Karpas-422 (cell line): ENCODE results near the gene PGF. TPM values are rescaled to one million over a fixed set of nuclear protein-coding genes. Genes with fewer than 3 reads are reported as not detected.

Source experiments
- DNase-seq: peaks from one replicate; pipeline ENCODE4 v3.0.0-alpha.2; 2015
- H2AFZ ChIP-seq: fragments of 200-600 bp; sonication (generic); 2 replicates; pipeline ENCODE4 v1.6.1; 2014; ENCODE audit warnings: antibody characterized with exemption, low read length, mixed read lengths
- H3K27ac ChIP-seq: fragments of 200-600 bp; sonication (generic); 2 replicates; pipeline ENCODE4 v1.5.1; 2014; ENCODE audit warnings: mild to moderate bottlenecking, low read length, moderate library complexity
- H3K27me3 ChIP-seq: fragments of 200-600 bp; sonication (generic); 2 replicates; pipeline ENCODE4 v1.6.1; 2014; ENCODE audit warnings: low read length, mixed read lengths
- H3K36me3 ChIP-seq: fragments of 200-600 bp; sonication (generic); 2 replicates; pipeline ENCODE4 v1.6.1; 2014; ENCODE audit warnings: low read length, mixed read lengths; ENCODE audit not compliant: insufficient read depth
- H3K4me1 ChIP-seq: fragments of 200-600 bp; sonication (generic); 2 replicates; pipeline ENCODE4 v1.6.1; 2014; ENCODE audit warnings: mild to moderate bottlenecking, low read length, mixed read lengths
- H3K4me2 ChIP-seq: fragments of 200-600 bp; sonication (generic); 2 replicates; pipeline ENCODE4 v1.6.1; 2014; ENCODE audit warnings: low read length, low read depth, mild to moderate bottlenecking; ENCODE audit not compliant: poor library complexity, severe bottlenecking
- H3K4me3 ChIP-seq: fragments of 200-600 bp; sonication (generic); 2 replicates; pipeline ENCODE4 v1.5.1; 2014; ENCODE audit warnings: mild to moderate bottlenecking, antibody characterized with exemption, low read length, mixed read lengths
- H3K79me2 ChIP-seq: fragments of 200-600 bp; sonication (generic); 2 replicates; pipeline ENCODE4 v1.6.1; 2014; ENCODE audit warnings: mild to moderate bottlenecking, low read length, mixed read lengths
- H3K9ac ChIP-seq: fragments of 200-600 bp; sonication (generic); 2 replicates; pipeline ENCODE4 v1.6.0; 2014; ENCODE audit warnings: low read length
- H3K9me2 ChIP-seq: fragments of 200-600 bp; sonication (generic), shearing (Covaris generic); replicated peaks from 2 replicates; pipeline ENCODE4 v1.6.0; 2014; ENCODE audit warnings: mild to moderate bottlenecking, low read length, moderate library complexity; ENCODE audit not compliant: insufficient read depth
- H3K9me3 ChIP-seq: fragments of 300-700, 200-600 bp; sonication (generic); 2 replicates; pipeline ENCODE4 v1.6.1; 2014; ENCODE audit warnings: low read length, mixed read lengths
- H4K20me1 ChIP-seq: fragments of 200-600 bp; sonication (generic); 2 replicates; pipeline ENCODE4 v1.6.1; 2014; ENCODE audit warnings: mild to moderate bottlenecking, antibody characterized with exemption, low read length, low read depth; ENCODE audit not compliant: insufficient read depth
- total RNA-seq: library from RNA; depleted of rRNA; stranded (reverse); fragments of >200 nt; shearing (Covaris generic); gene quantifications from 2 replicates; pipeline ENCODE4 v1.2.3, GENCODE V29; 2014; ENCODE audit warnings: low replicate concordance

Gene PGF
- total RNA-seq, 1 experiment from 2014 or later: 3.5 TPM

DNA sequence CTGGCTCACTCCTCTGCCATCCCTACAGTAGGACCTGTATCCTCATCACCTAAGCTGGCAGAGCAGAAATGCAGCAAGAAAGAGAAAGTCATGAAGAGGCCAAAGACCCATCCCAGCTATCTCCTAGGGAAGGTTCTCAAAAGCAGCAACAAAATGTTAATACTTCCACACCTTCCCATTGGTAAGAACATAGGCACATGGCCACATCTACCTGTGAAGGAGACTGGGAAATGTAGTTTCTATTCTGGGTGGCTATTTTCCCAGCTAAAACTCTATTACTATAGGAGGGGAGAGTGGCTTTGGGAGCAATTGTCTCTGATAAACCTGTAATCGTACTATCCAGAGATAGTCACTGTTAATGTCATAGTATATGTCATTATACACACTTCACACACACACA is 33.6 kb upstream of the PGF start:
- no peaks in the 10 kb centered on the region for H4K20me1 ChIP-seq
- H2AFZ ChIP-seq: no peak overlapping the region
- H3K9ac ChIP-seq: no peak overlapping the region
- no peaks in the 10 kb centered on the region for H3K27me3 ChIP-seq
- no peak overlapping the region for H3K4me3 ChIP-seq
- H3K36me3 ChIP-seq: no peaks in the 10 kb centered on the region
- no peak for DNase-seq
- no peaks in the 10 kb centered on the region for H3K9me3 ChIP-seq
- H3K4me1 ChIP-seq: no peaks in the 10 kb centered on the region
- no peaks in the 10 kb centered on the region for H3K9me2 ChIP-seq
- H3K4me2 ChIP-seq: no peak overlapping the region
- no peaks in the 10 kb centered on the region for H3K79me2 ChIP-seq
- no peak overlapping the region for H3K27ac ChIP-seq

DNA sequence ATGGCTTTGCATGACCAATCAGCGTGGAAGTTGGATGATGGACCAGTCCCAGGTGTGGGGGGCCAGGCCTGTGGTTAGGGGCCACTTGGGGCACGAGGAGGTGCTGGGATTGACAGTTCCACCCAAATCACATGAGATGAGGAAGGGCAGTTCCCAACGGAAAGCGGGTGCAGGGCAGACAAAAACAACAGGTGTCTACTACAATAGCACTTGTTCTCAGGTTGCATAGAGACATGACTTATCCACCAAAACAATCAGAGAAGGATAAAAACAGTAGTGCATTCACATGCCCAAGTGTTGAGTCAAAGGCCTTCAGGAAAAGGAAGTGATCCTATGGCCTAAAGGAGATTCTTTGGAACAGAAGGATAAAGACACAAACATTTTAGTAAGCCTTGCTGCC is 32.7 kb upstream of the PGF start:
- Histone ChIP-seq H2AFZ (no peak overlapping the region), H3K4me2 (no peak overlapping the region), H3K4me3 (no peak overlapping the region)

DNA sequence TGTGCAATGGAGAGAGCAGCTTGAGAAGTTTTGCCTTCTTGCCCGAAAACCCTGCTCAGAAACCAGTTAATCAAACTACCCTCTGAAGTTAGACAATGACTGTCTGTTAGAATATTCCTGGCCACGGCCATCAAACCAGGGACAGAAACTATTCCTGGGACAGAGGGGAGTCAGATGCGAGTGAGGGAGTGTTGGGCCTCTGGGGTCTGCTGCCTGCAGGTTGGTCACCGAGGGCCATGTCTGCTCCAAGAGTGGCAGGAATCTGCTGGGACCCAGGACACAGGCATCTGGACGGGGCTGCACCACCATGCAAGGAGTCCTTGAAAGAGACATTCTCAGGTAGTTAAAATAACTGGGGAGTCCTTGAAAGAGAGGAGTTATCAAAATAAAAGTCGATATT is 30.4 kb upstream of the PGF start:
- no peaks in the 10 kb centered on the region for H3K79me2 ChIP-seq
- no peak overlapping the region for H3K27ac ChIP-seq
- no peaks in the 10 kb centered on the region for H3K4me1 ChIP-seq
- no peaks in the 10 kb centered on the region for H3K9me3 ChIP-seq
- no peaks in the 10 kb centered on the region for H3K36me3 ChIP-seq
- H3K9ac ChIP-seq: no peak overlapping the region
- no peak overlapping the region for H3K4me3 ChIP-seq
- H4K20me1 ChIP-seq: no peaks in the 10 kb centered on the region
- H3K9me2 ChIP-seq: no peaks in the 10 kb centered on the region
- H3K27me3 ChIP-seq: no peaks in the 10 kb centered on the region
- no peak overlapping the region for H3K4me2 ChIP-seq
- DNase-seq: no peak
- H2AFZ ChIP-seq: no peak overlapping the region

More for the DNA sequence above, 32.7 kb upstream of the PGF start:
- no peaks in the 10 kb centered on the region for H3K27me3 ChIP-seq
- no peaks in the 10 kb centered on the region for H3K9me3 ChIP-seq
- no peak overlapping the region for H3K9ac ChIP-seq
- no peaks in the 10 kb centered on the region for H4K20me1 ChIP-seq
- DNase-seq: no peak
- H3K9me2 ChIP-seq: no peaks in the 10 kb centered on the region
- H3K36me3 ChIP-seq: no peaks in the 10 kb centered on the region
- no peaks in the 10 kb centered on the region for H3K4me1 ChIP-seq
- no peak overlapping the region for H3K27ac ChIP-seq
- no peaks in the 10 kb centered on the region for H3K79me2 ChIP-seq

DNA sequence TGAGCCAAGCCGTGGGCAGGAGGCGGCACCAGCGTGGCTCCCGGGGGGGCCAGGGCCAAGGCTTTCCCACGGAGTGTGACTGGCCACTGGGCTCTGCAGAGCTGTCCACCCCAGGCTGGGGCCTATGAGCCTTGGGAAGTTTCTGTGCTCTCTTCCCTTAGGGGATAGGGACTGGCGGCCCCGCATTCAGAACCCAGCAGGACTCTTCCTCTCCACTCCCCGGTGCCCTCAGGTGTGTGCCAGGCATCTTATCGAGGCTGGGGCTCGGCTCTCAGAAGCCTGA is 29.6 kb upstream of the PGF start:
- no peak overlapping the region for H3K4me3 ChIP-seq
- H2AFZ ChIP-seq: no peak overlapping the region
- no peaks in the 10 kb centered on the region for H3K9me2 ChIP-seq
- no peaks in the 10 kb centered on the region for H3K36me3 ChIP-seq
- DNase-seq: no peak
- H3K4me2 ChIP-seq: no peak overlapping the region
- no peak overlapping the region for H3K9ac ChIP-seq
- H3K9me3 ChIP-seq: no peaks in the 10 kb centered on the region
- H3K4me1 ChIP-seq: no peaks in the 10 kb centered on the region
- H3K27me3 ChIP-seq: no peaks in the 10 kb centered on the region
- H4K20me1 ChIP-seq: no peaks in the 10 kb centered on the region
- no peak overlapping the region for H3K27ac ChIP-seq
- no peaks in the 10 kb centered on the region for H3K79me2 ChIP-seq

DNA sequence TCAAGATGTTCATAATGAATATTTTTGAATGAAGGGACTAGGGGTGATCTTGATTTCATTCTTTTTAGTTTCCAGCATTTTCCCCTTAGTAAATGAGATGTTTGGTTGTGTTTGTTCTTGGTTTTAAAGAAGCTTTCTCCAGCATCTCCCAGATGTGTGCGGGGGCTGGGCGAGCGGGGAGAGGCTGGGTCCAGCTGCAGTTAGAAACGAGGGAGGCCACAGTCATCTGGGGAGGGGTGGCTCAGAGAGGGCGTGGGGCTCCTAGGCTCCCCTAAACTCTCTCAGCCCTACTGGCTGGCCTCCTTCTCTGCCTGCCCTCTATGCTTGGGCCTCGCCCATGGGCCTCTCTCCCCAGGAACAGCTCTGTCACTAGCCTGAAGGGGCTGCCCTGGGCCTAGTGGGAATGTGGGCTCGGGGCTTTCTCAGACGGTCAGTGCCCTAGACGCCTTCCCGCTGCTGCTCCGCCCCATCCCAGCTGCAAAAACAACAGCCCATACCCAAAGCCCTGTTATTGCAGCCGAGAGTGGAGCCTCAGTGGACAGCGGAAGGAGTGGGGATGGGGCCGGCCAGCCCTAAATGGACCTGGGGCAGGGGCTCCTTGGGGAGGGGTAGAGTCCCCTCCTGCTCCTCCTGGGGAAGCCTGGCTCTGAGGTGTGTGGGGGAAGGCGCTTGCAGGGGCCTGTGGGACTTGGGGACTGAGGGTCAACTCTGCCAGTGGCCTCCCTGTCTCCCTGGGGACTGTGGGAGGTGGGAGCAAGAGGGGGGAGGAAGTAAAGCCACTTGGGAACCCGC is 29.0 kb upstream of the PGF start:
- H3K36me3 ChIP-seq: no peaks in the 10 kb centered on the region
- no peak overlapping the region for H3K4me3 ChIP-seq
- no peaks in the 10 kb centered on the region for H3K9me2 ChIP-seq
- H4K20me1 ChIP-seq: no peaks in the 10 kb centered on the region
- H3K27me3 ChIP-seq: no peaks in the 10 kb centered on the region
- no peak overlapping the region for H3K9ac ChIP-seq
- H3K4me1 ChIP-seq: no peaks in the 10 kb centered on the region
- no peak for DNase-seq
- no peak overlapping the region for H2AFZ ChIP-seq
- no peaks in the 10 kb centered on the region for H3K79me2 ChIP-seq
- no peaks in the 10 kb centered on the region for H3K9me3 ChIP-seq
- no peak overlapping the region for H3K4me2 ChIP-seq
- H3K27ac ChIP-seq: no peak overlapping the region

DNA sequence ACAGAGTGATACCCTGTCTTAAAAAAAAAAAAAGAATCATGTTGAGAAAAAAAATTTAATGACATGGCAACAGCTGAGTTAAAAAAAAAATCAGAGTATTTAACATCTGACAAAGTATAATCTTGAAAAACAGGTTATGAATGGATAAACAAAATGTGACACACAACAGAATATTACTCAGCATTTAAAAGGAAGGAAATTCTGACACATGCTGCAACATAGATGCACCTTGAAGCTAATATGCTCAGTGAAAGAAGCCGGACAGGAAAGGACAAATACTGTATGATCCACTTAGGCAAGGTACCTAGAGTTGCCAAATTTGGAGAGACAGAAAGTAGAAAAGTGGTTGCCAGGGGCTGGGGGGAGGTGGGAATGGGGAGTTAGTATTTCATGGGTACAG is 27.9 kb upstream of the PGF start:
- H4K20me1 ChIP-seq: no peaks in the 10 kb centered on the region
- H3K79me2 ChIP-seq: no peaks in the 10 kb centered on the region
- H3K27me3 ChIP-seq: no peaks in the 10 kb centered on the region
- no peak overlapping the region for H3K4me3 ChIP-seq
- H3K9me2 ChIP-seq: no peaks in the 10 kb centered on the region
- no peak overlapping the region for H3K9ac ChIP-seq
- no peaks in the 10 kb centered on the region for H3K36me3 ChIP-seq
- DNase-seq: no peak
- no peak overlapping the region for H2AFZ ChIP-seq
- no peak overlapping the region for H3K27ac ChIP-seq
- H3K4me2 ChIP-seq: no peak overlapping the region
- no peaks in the 10 kb centered on the region for H3K9me3 ChIP-seq
- no peaks in the 10 kb centered on the region for H3K4me1 ChIP-seq

DNA sequence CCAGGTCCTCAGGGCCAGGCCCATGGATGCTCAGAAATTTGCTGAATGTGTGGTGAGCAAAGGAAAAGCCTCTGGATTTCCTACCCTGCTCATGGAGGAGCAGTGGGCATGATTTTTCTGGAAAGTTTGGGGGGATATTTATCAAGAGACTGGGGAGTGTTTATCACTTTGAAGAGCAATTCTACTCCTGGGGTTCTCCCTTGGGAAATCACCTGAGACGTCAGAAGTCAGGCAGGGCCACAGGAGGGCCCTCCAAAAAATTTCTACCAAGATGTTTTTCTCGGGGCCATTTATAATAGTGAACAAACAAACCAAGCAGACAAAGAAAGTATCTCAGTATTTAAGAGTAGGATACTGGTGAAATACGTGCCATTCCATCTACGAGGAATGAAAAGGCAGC is 27.3 kb upstream of the PGF start:
- Histone ChIP-seq H3K4me1 (no peaks in the 10 kb centered on the region), H3K9me3 (no peaks in the 10 kb centered on the region), H3K27me3 (no peaks in the 10 kb centered on the region), H4K20me1 (no peaks in the 10 kb centered on the region), H3K36me3 (no peaks in the 10 kb centered on the region), H3K9ac (no peak overlapping the region), H3K27ac (no peak overlapping the region), H3K4me3 (no peak overlapping the region), H3K79me2 (no peaks in the 10 kb centered on the region), H3K9me2 (no peaks in the 10 kb centered on the region), H3K4me2 (no peak overlapping the region), H2AFZ (no peak overlapping the region)
- DNase-seq: no peak

DNA sequence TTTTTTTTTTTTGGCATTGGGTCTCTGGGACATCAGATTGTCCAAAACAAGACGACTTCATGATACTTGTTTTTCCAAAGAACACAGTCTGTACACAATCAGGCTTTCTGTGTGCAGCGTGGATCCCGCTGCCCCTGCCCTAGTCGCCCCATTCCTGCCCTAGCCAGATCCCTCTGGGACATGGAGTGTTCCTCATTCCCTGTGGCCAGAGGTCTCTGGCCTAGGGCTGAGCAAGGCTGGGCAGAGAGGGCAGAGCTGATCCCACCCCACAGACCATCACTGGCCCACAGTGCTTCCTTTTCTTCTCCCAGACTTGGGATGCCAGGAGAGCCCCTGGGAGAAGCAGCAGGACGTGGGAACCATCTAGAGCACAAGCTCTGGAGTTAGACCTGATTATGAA is 26.4 kb upstream of the PGF start:
- Histone ChIP-seq H3K4me2 (no peak overlapping the region), H3K27ac (no peak overlapping the region), H4K20me1 (no peaks in the 10 kb centered on the region), H3K9ac (no peak overlapping the region), H3K27me3 (no peaks in the 10 kb centered on the region), H2AFZ (no peak overlapping the region), H3K4me3 (no peak overlapping the region), H3K79me2 (no peaks in the 10 kb centered on the region), H3K9me3 (no peaks in the 10 kb centered on the region), H3K36me3 (no peaks in the 10 kb centered on the region), H3K4me1 (no peaks in the 10 kb centered on the region), H3K9me2 (no peaks in the 10 kb centered on the region)
- no peak for DNase-seq

DNA sequence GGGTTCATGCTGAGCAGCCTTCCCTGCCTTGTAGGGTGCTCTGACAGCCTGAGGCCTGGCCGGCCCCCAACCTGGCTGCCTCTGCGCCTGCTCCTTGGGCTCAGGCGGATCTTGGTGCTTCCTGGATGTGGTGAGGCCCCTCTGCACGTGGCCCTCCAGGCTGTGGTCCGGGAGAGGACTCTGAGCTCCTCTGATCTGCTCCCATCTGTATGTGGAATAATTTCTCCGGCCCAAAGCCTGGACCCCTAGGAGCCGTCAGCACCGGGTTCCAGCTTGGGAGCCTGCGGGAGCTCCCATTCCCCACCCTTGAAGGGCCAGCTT is 26.0 kb upstream of the PGF start:
- H3K9me2 ChIP-seq: no peaks in the 10 kb centered on the region
- H3K79me2 ChIP-seq: no peaks in the 10 kb centered on the region
- H2AFZ ChIP-seq: no peak overlapping the region
- H3K4me2 ChIP-seq: no peak overlapping the region
- no peaks in the 10 kb centered on the region for H3K4me1 ChIP-seq
- H3K4me3 ChIP-seq: no peak overlapping the region
- H3K9ac ChIP-seq: no peak overlapping the region
- H3K36me3 ChIP-seq: no peaks in the 10 kb centered on the region
- no peak for DNase-seq
- H3K27me3 ChIP-seq: no peaks in the 10 kb centered on the region
- no peak overlapping the region for H3K27ac ChIP-seq
- H4K20me1 ChIP-seq: no peaks in the 10 kb centered on the region
- H3K9me3 ChIP-seq: no peaks in the 10 kb centered on the region
